H54 (cell line): ENCODE measurements around the gene MICA.
"Not testable (repeated sequence)": the region's sequence is repeated elsewhere in the genome, so short reads cannot be mapped to it uniquely, and the experiment has no call there.

Source experiments
- DNase-seq: peaks from one replicate; pipeline ENCODE4 v3.0.0; 2011; ENCODE audit warnings: low spot score, mixed read lengths; ENCODE audit not compliant: insufficient read length
- FAIRE-seq: peaks from 3 replicates; lab custom pipeline; 2011; peaks lifted over from hg19 to GRCh38; lab: Jason Lieb, UNC
- POLR2A ChIP-seq: IDR thresholded peaks from 2 replicates; pipeline ENCODE4 v1.6.1; 2011; ENCODE audit warnings: low read depth, mild to moderate bottlenecking, low read length

Gene MICA

DNA sequence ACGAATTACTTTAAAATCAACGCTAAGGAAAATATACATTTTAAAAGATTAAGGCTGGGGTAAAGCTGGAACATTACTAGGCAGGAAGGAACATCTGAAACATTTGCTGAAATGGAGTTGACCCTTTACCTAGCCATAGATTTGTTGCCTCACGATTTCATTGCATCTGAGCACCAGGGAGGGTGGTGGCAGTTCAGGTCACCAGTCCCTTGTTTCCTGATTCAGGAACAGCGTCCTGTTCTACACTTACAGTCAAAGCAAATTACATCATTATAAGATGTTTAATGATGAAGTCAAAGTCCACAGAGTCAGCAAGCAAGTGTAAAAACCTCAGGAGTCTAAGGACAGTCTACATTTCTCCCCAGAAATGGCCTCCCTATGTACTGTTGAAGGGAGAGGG is 9.0 kb upstream of the MICA start:
- no peak for DNase-seq
- TF ChIP-seq POLR2A, result no peak
- FAIRE-seq, result no peak

DNA sequence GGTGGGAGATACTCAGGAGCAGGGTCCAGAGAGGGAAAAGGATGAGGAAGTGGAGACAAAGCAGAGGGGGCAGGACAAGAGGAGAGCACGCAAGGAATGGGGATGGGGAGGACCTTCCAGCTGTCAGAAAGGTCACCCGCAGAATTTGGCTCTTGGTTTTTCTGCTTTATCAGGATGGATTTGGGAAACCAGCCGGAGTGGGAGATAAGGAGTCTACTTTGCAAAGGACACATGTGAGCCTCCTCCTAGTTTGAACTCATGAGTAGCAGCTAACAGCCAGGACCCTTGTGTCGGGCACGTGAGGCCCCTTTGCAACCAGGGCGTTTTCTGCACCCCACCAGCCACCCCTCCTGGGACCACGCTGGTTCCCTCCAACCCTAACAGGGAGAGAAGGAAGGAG is 7.6 kb upstream of the MICA start:
- TF ChIP-seq POLR2A, result no peak
- DNase-seq (no peak), FAIRE-seq (no peak)

DNA sequence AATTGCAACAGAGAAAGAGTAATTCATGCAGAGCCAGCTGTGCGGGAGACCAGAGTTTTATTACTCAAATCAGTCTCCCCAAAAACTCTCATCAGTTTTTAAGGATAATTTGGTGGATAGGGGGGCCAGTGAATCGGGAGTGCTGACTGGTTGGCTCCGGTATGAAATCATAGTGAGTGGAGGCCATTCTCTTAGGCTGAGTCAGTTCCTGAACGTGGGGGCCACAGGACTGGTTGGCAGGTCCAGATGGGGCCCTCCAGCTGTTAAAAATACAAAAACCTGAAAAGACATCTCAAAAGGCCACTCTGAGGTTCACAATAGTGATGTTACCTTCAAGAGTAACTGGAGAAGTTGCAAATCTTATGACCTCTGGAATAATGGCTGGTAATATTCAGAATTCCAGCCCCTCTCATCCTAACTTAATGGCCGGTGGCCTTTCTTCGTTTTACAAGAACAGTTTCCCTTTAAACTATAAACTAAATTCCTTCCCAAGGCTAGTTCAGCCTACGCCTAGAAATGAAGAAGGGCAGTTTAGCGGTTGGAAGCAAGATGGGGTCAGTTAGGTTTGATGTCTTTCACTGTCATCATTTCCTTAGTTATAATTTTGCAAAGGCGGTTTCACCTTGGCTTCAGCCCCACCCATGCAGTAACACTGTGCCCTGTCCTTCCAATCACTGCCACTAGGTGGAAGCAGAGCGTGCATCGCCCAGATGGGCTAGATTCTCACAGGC is 6.8 kb upstream of the MICA start:
- peak; percentile 84 for FAIRE-seq
- DNase-seq, result peak; percentile 34

DNA sequence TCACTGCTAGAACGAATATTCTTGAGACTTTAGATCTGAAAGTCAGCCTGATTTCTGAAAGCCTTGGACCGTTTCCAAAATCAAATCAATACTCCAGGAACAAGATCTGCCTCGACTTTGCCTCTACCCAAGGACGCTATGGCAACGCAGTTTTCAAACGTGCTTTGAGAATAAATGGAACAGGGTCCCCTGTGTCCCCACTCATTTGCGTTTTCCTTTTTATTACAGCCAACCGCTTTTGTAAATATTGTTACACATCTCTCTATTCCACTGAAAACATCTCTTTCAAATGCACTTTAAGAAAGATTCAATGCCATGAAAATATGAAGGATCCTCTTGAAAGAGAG is 6.3 kb upstream of the MICA start:
- DNase-seq, FAIRE-seq: not testable (repeated sequence)

More for the DNA sequence above, 6.8 kb upstream of the MICA start:
- no peak for TF ChIP-seq POLR2A

DNA sequence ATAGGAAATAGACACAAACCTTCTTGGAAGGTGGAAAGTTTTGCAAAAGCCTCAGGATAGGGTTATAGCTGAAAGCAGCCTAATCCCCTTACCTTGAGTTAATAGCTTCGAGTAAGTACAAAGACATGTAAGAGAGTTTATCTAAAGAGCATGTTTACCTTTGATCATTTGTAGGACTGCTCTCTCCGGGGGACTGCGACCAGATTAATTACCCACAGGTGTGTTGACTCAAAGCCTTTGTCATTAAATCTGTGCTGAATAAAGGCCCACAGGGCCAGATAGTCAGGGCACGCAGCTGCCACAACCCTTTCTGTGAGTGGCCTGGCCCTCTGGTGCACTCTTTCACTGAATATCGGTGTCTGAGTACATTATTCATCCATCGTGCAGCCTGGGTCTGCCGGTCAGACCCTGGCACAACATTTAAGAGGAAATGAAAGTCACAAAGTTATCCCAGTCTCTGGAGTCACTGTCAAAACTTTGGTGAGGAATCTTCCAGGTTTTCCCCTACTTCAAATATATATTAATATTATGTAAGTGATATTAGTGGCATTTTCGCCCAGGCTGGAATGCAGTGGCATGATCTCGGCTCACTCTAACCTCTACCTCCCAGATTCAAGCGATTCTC is 5.4 kb upstream of the MICA start:
- no peak for TF ChIP-seq POLR2A
- DNase-seq (no peak), FAIRE-seq (no peak)

DNA sequence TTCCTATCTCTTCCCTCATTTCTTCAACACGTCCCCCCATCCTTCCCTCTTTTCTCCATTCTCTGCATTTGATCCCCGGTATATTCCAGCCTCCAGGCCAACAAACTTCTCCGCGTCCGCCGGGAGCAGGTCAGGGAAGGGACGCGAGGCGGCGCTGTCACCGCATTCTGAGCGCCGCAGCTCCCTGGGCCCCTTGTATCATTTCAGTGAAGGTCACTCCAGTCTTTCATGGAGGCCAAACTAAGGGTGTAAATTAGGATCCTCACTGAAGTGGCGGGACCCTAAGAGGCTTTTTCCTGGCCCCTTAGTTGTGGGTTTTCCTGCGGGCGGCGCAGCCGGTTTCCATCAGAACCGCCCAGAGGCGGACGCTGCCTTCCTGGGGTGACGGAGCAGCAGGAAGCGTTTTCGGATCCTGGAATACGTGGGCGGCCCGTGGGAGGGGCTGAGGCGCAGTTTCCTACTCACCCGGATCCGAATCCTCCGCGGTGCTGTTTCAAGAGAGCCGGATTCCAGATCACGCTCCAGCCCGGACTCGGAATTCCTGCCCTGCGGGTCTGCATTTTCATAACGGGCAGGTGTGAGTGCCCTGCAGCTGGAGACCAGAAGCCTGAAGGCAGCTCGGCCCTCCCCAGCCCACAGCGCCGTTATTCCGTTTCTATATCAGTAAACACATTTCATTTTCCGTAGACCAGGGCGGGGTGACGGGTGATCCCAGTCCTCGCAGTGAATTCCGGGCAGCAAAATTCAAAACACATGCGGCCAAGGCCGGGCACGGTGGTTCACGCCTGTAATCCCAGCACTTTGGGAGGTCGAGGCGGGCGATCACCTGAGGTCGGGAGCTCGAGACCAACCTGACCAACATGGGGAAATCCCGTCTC is 3.6 kb upstream of the MICA start:
- DNase-seq (peak; percentile 49), FAIRE-seq (no peak)
- 0 out of 2 replicates have a peak, but pooled peaks have one; percentile 39 for TF ChIP-seq POLR2A

DNA sequence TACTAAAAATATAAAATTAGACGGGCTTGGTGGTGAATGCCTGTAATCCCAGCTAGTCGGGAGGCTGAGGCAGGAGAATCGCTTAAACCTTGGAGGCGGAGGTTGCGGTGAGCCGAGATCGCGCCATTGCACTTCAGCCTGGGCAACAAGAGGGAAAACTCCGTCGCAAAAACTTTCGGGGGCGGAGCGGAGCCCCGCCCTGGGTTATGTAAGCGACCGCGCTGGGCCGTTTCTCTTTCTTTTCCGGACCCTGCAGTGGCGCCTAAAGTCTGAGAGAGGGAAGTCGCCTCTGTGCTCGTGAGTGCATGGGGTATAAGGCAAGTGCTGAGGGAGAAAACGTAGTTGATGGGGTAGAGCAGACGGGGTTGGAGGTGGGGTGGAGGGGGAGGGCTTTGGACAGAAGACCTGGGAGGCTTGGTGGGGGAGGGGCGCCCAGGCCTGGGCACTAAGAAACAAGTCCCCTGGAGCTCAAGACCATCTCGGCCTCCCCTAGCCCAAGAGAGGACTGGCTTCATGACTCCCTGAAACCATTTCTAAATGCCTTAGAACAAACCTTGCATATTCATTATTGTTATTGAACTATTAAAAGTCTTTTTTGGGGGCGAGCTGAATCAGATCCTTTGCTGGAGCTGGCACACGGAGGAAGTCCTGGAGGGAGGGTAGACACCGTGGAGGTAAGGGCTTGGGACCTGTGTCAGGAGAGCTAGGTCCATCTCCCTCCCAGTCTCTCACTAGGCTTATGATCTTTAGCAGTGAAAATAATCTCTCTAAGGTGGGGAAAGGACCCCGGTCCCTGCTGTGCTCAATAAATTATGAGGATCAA is 2.7 kb upstream of the MICA start:
- DNase-seq (no peak), FAIRE-seq (no peak)
- TF ChIP-seq POLR2A, result peak; percentile 48; the same call in 1 of the 2 replicates

DNA sequence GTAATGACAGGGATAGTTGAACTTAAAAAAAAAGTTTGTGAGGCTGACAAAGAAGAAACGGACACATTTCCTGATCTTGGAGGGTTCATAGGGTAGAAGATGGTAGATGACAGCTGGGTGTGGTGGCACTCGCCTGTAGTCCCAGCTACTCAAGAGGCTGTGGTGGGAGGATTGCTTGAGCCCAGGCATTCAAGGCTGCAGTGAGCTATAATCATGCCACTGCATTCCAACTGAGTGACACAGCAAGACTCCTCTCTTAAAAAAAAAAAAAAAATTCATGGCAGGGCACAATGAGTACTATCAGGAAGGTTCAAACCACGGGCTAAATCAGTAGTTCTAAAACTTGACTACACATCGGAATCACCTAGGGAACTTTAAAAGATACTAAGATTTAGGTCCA is 2.0 kb upstream of the MICA start:
- FAIRE-seq (no peak), DNase-seq (no peak)
- TF ChIP-seq POLR2A, result no peak

DNA sequence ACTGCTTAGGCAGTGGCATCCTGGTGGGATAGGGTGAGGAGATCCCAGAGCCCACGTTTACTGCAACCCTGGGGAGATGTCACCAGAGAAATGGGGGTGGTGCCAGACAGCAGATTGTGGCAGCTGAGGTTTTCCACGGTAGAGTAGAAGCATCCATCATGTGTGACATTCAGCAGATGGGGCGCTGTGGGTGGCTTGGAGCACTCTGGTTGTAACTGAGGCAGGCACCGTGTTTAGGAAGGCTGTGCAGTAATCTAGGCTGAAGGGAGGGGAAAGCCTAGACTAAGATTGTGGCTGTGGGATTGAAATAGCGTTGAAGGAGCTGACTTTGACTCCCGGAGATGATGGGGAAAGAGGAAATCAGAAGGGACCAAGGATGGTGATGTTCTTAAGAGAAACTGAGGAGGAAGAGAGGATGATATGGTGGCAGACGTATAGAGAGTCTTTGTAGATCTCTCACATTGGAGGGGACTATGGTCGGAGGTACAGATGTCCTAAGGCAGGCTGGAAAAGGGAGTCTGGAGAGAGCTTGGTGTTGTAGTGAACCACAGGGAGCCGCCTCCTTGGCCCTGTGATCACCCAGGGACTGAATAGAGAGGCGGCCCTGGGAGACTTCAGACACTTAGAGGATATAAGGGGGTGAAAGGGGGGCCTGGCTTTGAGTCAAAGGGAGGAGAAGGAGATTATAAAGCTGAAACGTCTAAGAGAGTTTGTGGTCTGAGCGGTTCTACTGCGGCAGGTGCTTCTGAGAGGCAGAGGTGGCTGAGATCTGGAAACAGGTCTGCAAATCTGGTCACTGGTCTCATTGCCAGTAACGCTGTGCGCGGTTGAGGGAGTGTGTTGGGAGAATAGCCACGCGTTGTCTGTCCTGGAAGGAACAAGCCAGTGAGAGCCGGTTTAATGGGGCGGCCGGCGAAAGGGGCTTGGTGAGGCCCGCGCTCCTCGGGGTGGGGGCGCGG is 792 bp upstream of the MICA start:
- no peak for FAIRE-seq
- no peak for DNase-seq
- no peak for TF ChIP-seq POLR2A

DNA sequence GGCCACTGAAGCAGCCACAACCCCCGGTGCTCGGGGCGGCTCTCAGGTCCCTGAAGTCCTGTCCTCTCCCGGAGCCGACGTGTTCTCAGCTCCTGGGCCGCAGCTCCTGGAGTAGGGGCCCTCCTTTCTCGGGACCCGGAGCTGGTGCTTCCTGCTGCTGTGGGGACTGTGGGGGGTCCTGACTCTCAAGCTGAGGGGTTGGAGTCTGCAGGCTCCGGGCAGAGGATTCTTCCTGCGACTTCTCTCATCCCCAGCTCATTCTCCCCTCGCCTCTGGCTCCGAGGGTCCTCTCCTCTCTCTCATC is 618 bp downstream of the MICA start:
- not testable (repeated sequence) for FAIRE-seq, DNase-seq

DNA sequence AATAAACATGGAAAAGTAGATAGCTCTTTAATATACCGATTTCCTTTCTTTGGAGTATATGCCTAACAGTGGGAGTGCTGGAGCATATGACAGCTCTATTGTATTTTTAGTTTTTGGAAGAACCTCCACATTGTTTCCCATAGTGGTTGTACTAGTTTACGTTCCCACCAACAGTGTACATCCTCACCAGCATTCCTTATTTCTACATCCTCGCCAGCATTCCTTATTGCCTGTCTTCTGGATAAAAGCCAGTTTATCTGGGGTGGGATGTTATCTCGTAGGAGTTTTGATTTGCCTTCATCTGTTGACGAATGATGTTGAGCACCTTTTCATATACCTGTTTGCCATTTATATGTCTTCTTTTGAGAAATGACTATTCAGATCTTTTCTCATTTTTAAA is 2.6 kb downstream of the MICA start:
- DNase-seq (no peak), FAIRE-seq (no peak)
- no peak for TF ChIP-seq POLR2A

DNA sequence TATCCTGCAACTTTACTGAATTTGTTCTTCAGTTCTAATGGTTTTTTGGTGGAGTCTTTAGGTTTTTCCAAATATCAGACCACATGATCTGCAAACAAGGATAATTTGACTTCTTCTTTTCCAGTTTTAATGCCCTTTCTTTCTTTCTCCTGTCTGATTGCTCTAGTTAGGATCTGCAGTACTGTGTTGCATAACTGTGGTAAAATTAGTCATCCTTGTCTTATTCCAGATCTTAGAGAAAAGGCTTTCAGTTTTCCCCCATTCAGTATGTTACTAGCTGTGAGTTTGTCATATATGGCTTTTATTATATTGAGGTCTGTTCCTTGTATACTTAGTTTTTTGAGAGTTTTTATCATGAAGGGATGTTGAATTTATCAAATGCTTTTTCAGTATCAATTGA is 4.3 kb downstream of the MICA start:
- FAIRE-seq (peak; percentile 89), DNase-seq (no peak)
- TF ChIP-seq POLR2A, result no peak

DNA sequence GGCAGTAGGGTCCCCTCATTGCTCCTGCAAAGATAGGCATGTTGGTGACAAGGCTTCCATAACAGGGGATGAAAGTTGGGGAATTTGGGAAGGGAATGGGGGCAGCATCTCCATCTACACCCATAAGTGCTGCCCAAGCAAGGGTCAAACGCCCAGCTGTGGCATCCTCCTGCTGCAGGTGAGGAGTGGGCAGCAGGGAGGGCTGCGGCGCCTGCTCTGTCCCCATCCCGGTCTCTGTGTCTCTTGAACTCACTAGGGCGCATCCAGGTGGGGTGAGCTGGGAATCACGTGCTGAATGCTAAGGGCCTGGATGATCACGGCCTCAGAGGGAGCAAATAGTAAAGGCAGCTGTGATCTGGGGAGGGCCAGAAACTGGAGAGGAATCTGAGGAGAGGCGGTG is 9.1 kb downstream of the MICA start:
- no peak for TF ChIP-seq POLR2A
- no peak for FAIRE-seq

DNA sequence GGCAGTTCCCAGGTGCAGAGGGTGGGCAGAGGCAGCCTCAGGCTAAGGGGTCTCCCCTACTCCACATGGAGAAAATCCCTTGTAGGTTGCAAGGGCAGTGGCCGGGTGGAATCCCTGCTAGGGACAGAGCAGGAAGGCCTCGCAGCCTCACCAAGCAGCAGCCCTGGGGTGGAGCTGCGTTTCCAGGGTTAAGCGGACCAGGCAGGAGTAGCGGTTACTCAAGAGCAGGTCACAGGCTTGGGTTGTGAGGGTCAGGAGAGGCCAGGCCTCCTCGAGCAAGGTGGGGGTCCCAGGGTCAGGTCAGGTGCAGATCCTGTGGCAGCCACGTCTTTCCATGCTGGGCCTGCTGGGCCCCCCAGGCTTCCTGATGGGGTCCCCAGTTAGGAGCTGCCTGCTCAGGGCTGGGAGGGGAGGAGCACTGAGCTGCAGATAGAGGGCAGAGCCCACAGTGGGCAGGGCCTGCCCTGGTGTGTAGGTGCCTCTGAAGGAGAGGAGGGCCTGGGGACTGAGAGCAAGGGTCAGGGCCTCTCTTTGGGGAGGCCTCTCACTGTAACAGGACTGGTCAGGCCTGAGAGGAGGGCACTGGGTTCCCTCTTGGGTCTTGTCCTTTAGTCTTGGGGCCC is 10.9 kb downstream of the MICA start:
- not testable (repeated sequence) for DNase-seq, FAIRE-seq

More for the DNA sequence above, 9.1 kb downstream of the MICA start:
- no peak for DNase-seq
